Measurements from ENCODE around the gene DIPK1B.

Gene DIPK1B

GRCh38 chr9:136684799-136685198 is 27.6 kb upstream of the DIPK1B start:
- DNase-seq (ENCODE audit: insufficient read length, low spot score), result no peak
- TF ChIP-seq CTCF (IDR thresholded peaks at IDR 0.05; ENCODE audit: insufficient read depth, missing control alignments), result no peak
- FAIRE-seq, result no peak

GRCh38 chr9:136685216-136685615 is 27.2 kb upstream of the DIPK1B start:
- no peak for TF ChIP-seq CTCF (IDR thresholded peaks at IDR 0.05; ENCODE audit: insufficient read depth, missing control alignments)
- DNase-seq (ENCODE audit: insufficient read length, low spot score), result no peak
- FAIRE-seq, result no peak

- TF ChIP-seq CTCF (IDR thresholded peaks at IDR 0.05; ENCODE audit: insufficient read depth, missing control alignments), result no peak
- DNase-seq (ENCODE audit: insufficient read length, low spot score), result no peak
- no peak for FAIRE-seq
Measured at GRCh38 chr9:136685790-136686533, 26.4 kb upstream of the DIPK1B start.

GRCh38 chr9:136686534-136686793 is 25.9 kb upstream of the DIPK1B start:
- TF ChIP-seq CTCF (IDR thresholded peaks at IDR 0.05; ENCODE audit: insufficient read depth, missing control alignments), result no peak
- DNase-seq (ENCODE audit: insufficient read length, low spot score) (no peak), FAIRE-seq (no peak)

- FAIRE-seq (no peak), DNase-seq (ENCODE audit: insufficient read length, low spot score) (peak; percentile 99)
- no peak for TF ChIP-seq CTCF (IDR thresholded peaks at IDR 0.05; ENCODE audit: insufficient read depth, missing control alignments)
Measured at GRCh38 chr9:136686794-136687711, 25.3 kb upstream of the DIPK1B start, which contains the start of gene AGPAT2. TSS of gene AGPAT2 (minus strand) at chr9:136687457. CDS start at chr9:136687357, 100 bp downstream.

- DNase-seq (ENCODE audit: insufficient read length, low spot score), result no peak
- FAIRE-seq, result no peak
- no peak for TF ChIP-seq CTCF (IDR thresholded peaks at IDR 0.05; ENCODE audit: insufficient read depth, missing control alignments)
Measured at GRCh38 chr9:136687721-136688223, 24.6 kb upstream of the DIPK1B start.

Measured in D721Med (cell line).